NOMO-1 treated with dmso at 0.1 percent for 144 hours (cell line): Measurements from ENCODE around the gene MARK3.

Source experiments
- DNase-seq: peaks from one replicate; lab custom pipeline; 2025; ENCODE audit not compliant: unreplicated experiment; lab: John Stamatoyannopoulos, UW

Gene MARK3

DNA sequence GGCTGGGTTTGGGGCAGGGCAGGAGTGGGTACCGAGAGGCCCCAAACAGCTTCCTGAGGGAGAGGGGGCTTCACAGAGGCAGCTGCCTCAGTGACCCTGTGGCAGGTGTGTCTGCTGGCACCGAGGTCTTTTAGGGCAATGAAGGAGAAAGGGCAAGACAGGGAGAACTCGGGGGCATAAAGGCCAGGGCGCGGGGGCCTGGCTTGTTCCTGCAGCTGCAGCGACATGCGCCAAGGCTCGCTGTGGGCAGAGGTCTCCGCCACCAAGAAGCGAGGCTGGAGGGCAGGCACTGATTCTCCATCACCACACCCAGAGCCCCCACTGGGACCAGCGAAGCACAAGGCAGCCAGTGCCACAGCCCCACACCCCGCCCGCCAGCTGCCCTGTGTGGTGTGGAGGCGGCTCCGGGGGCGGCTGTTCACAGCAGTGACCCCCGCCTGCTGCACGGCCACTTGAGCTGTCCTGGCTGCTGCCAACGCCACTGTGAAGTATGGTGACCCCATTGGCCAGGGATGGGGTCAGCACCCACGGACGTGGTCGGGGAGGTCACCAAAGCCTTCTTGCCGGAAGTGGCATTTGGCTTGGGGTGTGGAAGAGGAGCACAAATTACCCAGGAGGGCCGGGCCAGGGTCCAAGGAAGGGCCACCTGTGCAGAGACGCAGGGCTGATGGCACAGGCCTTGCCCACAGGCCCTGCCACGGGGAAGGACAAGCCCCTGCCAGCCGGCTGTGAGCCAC, 160.9 kb downstream of the MARK3 start:
- no peak for DNase-seq

GRCh38 chr14:103546652-103547454, 161.6 kb downstream of the MARK3 start:
- peak; percentile 14 for DNase-seq

- DNase-seq: no peak
These were observed 162.3 kb downstream of the MARK3 start for GRCh38 chr14:103547455-103547940.

- DNase-seq: no peak
These were observed 162.8 kb downstream of the MARK3 start for GRCh38 chr14:103547941-103548462.

- DNase-seq: no peak
These were observed 163.5 kb downstream of the MARK3 start for GRCh38 chr14:103548463-103549351.

DNA sequence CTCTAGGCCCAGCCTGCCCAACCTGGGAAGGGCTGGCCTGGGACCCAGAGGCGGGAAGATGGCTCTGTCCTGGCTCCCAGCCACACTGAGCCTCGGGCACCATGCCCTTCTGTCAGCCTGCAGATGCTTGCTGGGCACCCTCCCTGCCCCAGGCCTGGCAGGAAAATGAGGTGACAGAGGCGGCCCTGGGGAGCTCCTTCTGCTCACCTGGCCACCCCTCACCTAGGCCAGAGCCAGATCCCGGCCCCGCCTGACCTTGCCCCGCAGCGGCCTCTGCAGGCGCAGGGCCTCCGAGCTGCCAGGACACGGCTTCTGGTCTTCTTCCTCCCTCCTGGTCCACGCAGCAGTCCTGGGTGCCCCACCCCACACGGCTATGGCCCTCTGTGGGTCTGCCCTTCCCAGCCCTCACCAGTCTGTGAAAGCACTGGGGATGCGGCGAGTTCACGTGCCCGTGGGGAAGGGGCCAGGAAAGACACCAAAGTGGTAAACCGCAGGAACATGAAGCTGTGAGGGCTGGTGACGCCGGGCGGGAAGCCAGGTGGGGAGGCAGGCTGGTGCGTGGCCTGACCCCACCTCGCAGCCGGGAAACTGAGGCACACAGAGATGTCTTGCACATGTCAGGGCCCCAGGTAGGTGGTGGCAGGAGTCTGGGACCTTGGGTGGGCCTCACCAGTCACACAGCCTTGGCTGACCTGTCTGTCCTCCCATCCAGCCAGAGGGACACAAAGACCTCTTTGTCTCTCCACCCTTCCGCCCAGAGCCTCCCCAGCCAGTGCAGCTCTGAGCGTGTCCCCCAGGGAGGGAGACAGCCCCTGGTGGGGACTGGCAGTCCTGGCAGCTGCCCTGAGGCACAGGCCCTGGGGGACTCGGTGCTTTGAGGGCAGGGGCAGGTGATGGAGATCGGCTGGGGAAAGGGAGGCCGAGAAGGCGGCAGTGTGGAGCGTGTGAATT, 164.4 kb downstream of the MARK3 start:
- DNase-seq: no peak

DNA sequence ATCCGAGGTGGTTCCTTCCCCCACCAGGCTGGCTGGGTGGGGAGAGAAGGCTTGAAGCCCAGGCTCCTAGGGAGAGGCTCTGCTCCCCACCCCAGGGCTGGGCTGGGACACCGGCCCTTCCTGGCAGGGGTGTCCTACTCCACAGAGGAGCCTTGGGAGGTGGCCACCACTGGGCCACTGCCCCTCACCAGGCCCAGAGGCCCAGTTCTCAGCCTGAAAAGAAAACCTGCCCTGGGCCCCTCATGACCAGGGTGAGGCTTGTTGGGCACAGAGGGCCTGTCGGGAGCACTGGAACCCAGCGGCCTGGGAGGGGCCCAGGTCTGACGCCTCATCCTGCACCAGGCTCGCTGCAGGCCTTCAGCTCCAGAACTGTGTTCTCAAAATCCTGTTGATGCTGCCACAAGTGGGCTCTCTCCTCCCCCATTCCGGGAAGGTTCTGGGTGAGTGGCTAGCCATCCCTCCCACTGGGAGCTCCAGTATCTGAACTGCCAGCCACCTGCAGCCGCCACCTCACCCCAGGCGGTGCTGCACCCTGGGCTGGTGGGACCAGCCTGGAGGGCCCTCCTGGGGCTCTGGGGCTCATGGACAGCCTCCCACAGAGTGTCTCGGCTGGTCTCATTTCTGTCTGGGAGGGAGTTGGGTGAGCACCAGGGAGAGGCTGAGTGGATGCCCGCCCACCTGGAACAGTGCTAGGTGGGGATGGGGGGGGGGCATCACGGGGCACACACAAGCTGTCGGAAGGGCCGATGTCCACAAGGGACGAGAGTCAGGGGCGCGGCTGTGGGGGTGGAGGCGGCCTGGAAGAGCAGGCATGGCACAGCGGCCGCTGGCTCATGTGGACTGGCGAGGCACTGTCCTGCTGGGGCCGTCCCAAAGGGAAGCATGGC, 165.5 kb downstream of the MARK3 start:
- DNase-seq: no peak

GRCh38 chr14:103551338-103551762, 166.1 kb downstream of the MARK3 start:
- DNase-seq: no peak

GRCh38 chr14:103552011-103552845, 167.0 kb downstream of the MARK3 start:
- DNase-seq: no peak

- no peak for DNase-seq
These were observed 167.6 kb downstream of the MARK3 start for GRCh38 chr14:103552846-103553210.
